NCI-H69 (cell line): ENCODE data around the gene WASF3.
"Not testable (repeated sequence)": the region's sequence is repeated elsewhere in the genome, so short reads cannot be mapped to it uniquely, and the experiment has no call there.

Experiments used
- DNase-seq: peaks from one replicate; lab custom pipeline; 2025; lab: John Stamatoyannopoulos, UW

WASF3 gene

GRCh38 chr13:26716984-26717383 lies 159.5 kb downstream of the WASF3 start:
- DNase-seq = no peak

GRCh38 chr13:26718146-26718545 lies 160.7 kb downstream of the WASF3 start:
- no peak for DNase-seq

GRCh38 chr13:26718872-26719271 lies 161.4 kb downstream of the WASF3 start:
- DNase-seq = no peak

GRCh38 chr13:26719356-26719945 lies 162.0 kb downstream of the WASF3 start:
- DNase-seq = peak; percentile 48

- DNase-seq = peak; percentile 66
Measured at GRCh38 chr13:26721251-26722121, 164.0 kb downstream of the WASF3 start.

- DNase-seq = no peak
Measured at GRCh38 chr13:26722321-26722720, 164.8 kb downstream of the WASF3 start.

- DNase-seq = not testable (repeated sequence)
Measured at GRCh38 chr13:26723620-26724019, 166.1 kb downstream of the WASF3 start.

- no peak for DNase-seq
Measured at GRCh38 chr13:26726684-26727083, 169.2 kb downstream of the WASF3 start.

- no peak for DNase-seq
Measured at GRCh38 chr13:26727122-26727521, 169.6 kb downstream of the WASF3 start.

- no peak for DNase-seq
Measured at GRCh38 chr13:26727633-26728032, 170.2 kb downstream of the WASF3 start.

- no peak for DNase-seq
Measured at GRCh38 chr13:26735677-26736076, 178.2 kb downstream of the WASF3 start.
